Measurements from ENCODE around the gene FNBP1. TPM values are rescaled to one million over a fixed set of nuclear protein-coding genes. Genes with fewer than 3 reads are reported as not detected.

FNBP1 gene
- total RNA-seq, 6 experiments from 2014 or later: 34.7 to 40.6 (median 35.5) TPM

GRCh38 chr9:129990269-129991010, 52.5 kb downstream of the FNBP1 start:
- peaks cover 51% of the 10 kb centered on the region for H3K4me1 Mint-ChIP-seq (ENCODE audit: low read depth)
- DNase-seq: no peak
- H3K27ac Mint-ChIP-seq: peak overlapping the region; percentile 28
- peaks cover 9% of the 10 kb centered on the region for H3K36me3 Mint-ChIP-seq (ENCODE audit: low read depth)
- no peak for TF ChIP-seq CTCF (IDR thresholded peaks at IDR 0.05)
- H3K4me3 Mint-ChIP-seq: no peak overlapping the region; the same call in 1 of the 2 replicates
- H3K27me3 Mint-ChIP-seq (ENCODE audit: insufficient read depth): no peaks in the 10 kb centered on the region; the same call in 1 of the 2 replicates
- H3K9me3 Mint-ChIP-seq: no peaks in the 10 kb centered on the region

- no peak for TF ChIP-seq CTCF (IDR thresholded peaks at IDR 0.05)
- peak; percentile 23 for DNase-seq
- peak overlapping the region; percentile 1 for H3K27ac Mint-ChIP-seq
- peaks cover 47% of the 10 kb centered on the region for H3K4me1 Mint-ChIP-seq (ENCODE audit: low read depth)
- no peaks in the 10 kb centered on the region; the same call in 1 of the 2 replicates for H3K27me3 Mint-ChIP-seq (ENCODE audit: insufficient read depth)
- 0 out of 2 replicates have a peak overlapping the region, but pooled peaks have one; percentile 10 for H3K4me3 Mint-ChIP-seq
- H3K36me3 Mint-ChIP-seq (ENCODE audit: low read depth): peaks cover 13% of the 10 kb centered on the region
- no peaks in the 10 kb centered on the region for H3K9me3 Mint-ChIP-seq
Measured at GRCh38 chr9:129989740-129990139, 53.2 kb downstream of the FNBP1 start.

- Mint-ChIP-seq H3K27ac (peak overlapping the region; percentile 1), H3K27me3 (ENCODE audit: insufficient read depth) (no peaks in the 10 kb centered on the region; the same call in 1 of the 2 replicates), H3K4me1 (ENCODE audit: low read depth) (peaks cover 47% of the 10 kb centered on the region), H3K4me3 (0 out of 2 replicates have a peak overlapping the region, but pooled peaks have one; percentile 10), H3K9me3 (no peaks in the 10 kb centered on the region), H3K36me3 (ENCODE audit: low read depth) (peaks cover 15% of the 10 kb centered on the region)
- no peak for DNase-seq
- no peak for TF ChIP-seq CTCF (IDR thresholded peaks at IDR 0.05)
Measured at GRCh38 chr9:129989362-129989708, 53.7 kb downstream of the FNBP1 start.

- H3K36me3 Mint-ChIP-seq (ENCODE audit: low read depth): peaks cover 15% of the 10 kb centered on the region
- no peak for TF ChIP-seq CTCF (IDR thresholded peaks at IDR 0.05)
- H3K27ac Mint-ChIP-seq: peak overlapping the region; percentile 1; the same call in 1 of the 2 replicates
- no peak overlapping the region for H3K4me3 Mint-ChIP-seq
- DNase-seq: no peak
- peaks cover 47% of the 10 kb centered on the region for H3K4me1 Mint-ChIP-seq (ENCODE audit: low read depth)
- H3K9me3 Mint-ChIP-seq: no peaks in the 10 kb centered on the region
- H3K27me3 Mint-ChIP-seq (ENCODE audit: insufficient read depth): no peaks in the 10 kb centered on the region; the same call in 1 of the 2 replicates
Measured at GRCh38 chr9:129988607-129989361, 54.2 kb downstream of the FNBP1 start.

GRCh38 chr9:129987941-129988340, 55.0 kb downstream of the FNBP1 start:
- Mint-ChIP-seq H3K9me3 (no peaks in the 10 kb centered on the region), H3K27me3 (ENCODE audit: insufficient read depth) (no peaks in the 10 kb centered on the region; the same call in 1 of the 2 replicates), H3K27ac (no peak overlapping the region), H3K4me3 (no peak overlapping the region), H3K4me1 (ENCODE audit: low read depth) (peaks cover 47% of the 10 kb centered on the region), H3K36me3 (ENCODE audit: low read depth) (peaks cover 15% of the 10 kb centered on the region)
- TF ChIP-seq CTCF (IDR thresholded peaks at IDR 0.05): no peak
- no peak for DNase-seq
